ENCODE data around the gene ARHGAP22.

- no peak for TF ChIP-seq CTCF (IDR thresholded peaks at IDR 0.05; ENCODE audit: insufficient read depth, low read depth, low read length)
- no peak for TF ChIP-seq EZH2 (IDR thresholded peaks at IDR 0.05; ENCODE audit: insufficient read depth, low read length)
These were observed 200.2 kb downstream of the ARHGAP22 start for GRCh38 chr10:48404646-48405045.

All from astrocyte (in vitro differentiated cells and primary cell).